K562 (cell line): Measurements from ENCODE around the gene FIG4. TPM values are rescaled to one million over a fixed set of nuclear protein-coding genes. Genes with fewer than 3 reads are reported as not detected.

Source experiments
- ATAC-seq: fragments of 200-7000 bp; cut with Tn5 transposase; 3 replicates; pipeline ENCODE4 v1.9.1; 2020; ENCODE audit warnings: moderate library complexity
- BruUV-seq: library from RNA; stranded (reverse); fragments of 400-500 nt; replicated peaks from 2 replicates; lab custom pipeline; 2021; lab: Mats Ljungman, UMichigan
- CTCF ChIA-PET: fragments of 300-600 bp; formaldehyde crosslinking; extraction: SDS; loops from one replicate; lab custom pipeline; 2021; ENCODE audit warnings: low intra/inter-chr PET ratio; lab: Yijun Ruan, JAX
- POLR2A ChIA-PET: fragments of 300-600, 350-650 bp; sonication (Branson Sonifier 250); formaldehyde crosslinking; extraction: SDS; loops from one replicate; lab custom pipeline; 2021; ENCODE audit warnings: antibody characterized with exemption, inconsistent platforms; lab: Yijun Ruan, JAX
- DNase-seq, 4 experiments: peaks; one replicate each; pipeline versions ENCODE4 v3.0.0 to v3.0.0-alpha.2; 2011 to 2018; ENCODE audit warnings: low spot score in 3 of 4, mixed read lengths in 3 of 4; ENCODE audit errors: extremely low read depth in 1 of 4
- FAIRE-seq: peaks from 2 replicates; lab custom pipeline; 2011; peaks lifted over from hg19 to GRCh38; lab: Jason Lieb, UNC
- H2AFZ ChIP-seq: 2 replicates; pipeline ENCODE4 v1.6.0; 2011; ENCODE audit warnings: low read depth, low read length, control low read depth, inconsistent platforms
- H3K27ac ChIP-seq: fragments of 200-600 bp; 3 replicates; pipeline ENCODE4 v1.8.0; 2011; ENCODE audit warnings: low read depth, mild to moderate bottlenecking, control low read depth, inconsistent platforms, low read length, moderate library complexity, mixed read lengths; ENCODE audit errors: extremely low read depth
- H3K27me3 ChIP-seq, 2 experiments: fragments of 300-600 bp in 1 of 2; 2 replicates in 1 of 2; 3 replicates in 1 of 2; pipeline versions ENCODE4 v1.6.0 to v1.8.0; 2011; ENCODE audit warnings: inconsistent platforms in 2 of 2, low read length in 2 of 2, mild to moderate bottlenecking in 1 of 2, mixed read lengths in 1 of 2, moderate library complexity in 1 of 2; ENCODE audit not compliant: control insufficient read depth in 2 of 2, insufficient read depth in 2 of 2
- H3K36me3 ChIP-seq: fragments of 300-600 bp; 3 replicates; pipeline ENCODE4 v1.8.0; 2011; ENCODE audit warnings: mild to moderate bottlenecking, low read length, inconsistent platforms; ENCODE audit not compliant: control insufficient read depth, insufficient read depth
- H3K4me1 ChIP-seq, 2 experiments: fragments of 200-600 bp in 1 of 2; replicated peaks in 1 of 2; 2 replicates in 1 of 2; 3 replicates in 1 of 2; pipeline versions ENCODE4 v1.5.1 to v1.8.0; 2011; ENCODE audit warnings: inconsistent platforms in 2 of 2, low read length in 2 of 2, mild to moderate bottlenecking in 1 of 2, mixed read lengths in 1 of 2, moderate library complexity in 1 of 2; ENCODE audit not compliant: control insufficient read depth in 2 of 2, insufficient read depth in 2 of 2
- H3K4me2 ChIP-seq: 2 replicates; pipeline ENCODE4 v1.6.1; 2011; ENCODE audit warnings: low read length, control low read depth, inconsistent platforms, mixed read lengths; ENCODE audit not compliant: insufficient read depth
- H3K4me3 ChIP-seq: fragments of 200-600 bp; sonication (generic), shearing (Covaris generic); 2 replicates; pipeline ENCODE4 v1.5.1; 2016; ENCODE audit warnings: control low read depth, inconsistent platforms
- H3K79me2 ChIP-seq: fragments of 200-600 bp; 3 replicates; pipeline ENCODE4 v1.8.0; 2011; ENCODE audit warnings: low read length, inconsistent platforms; ENCODE audit not compliant: control insufficient read depth, insufficient read depth
- H3K9ac ChIP-seq, 2 experiments: 2 replicates each; pipeline versions ENCODE4 v1.6.0 to v1.6.1; 2011; ENCODE audit warnings: low read depth in 2 of 2, low read length in 2 of 2, control low read depth in 1 of 2, inconsistent platforms in 1 of 2, mild to moderate bottlenecking in 1 of 2, mixed read lengths in 1 of 2; ENCODE audit not compliant: insufficient read depth in 1 of 2
- H3K9me1 ChIP-seq: one replicate; pipeline ENCODE4 v1.6.0; 2011; ENCODE audit warnings: inconsistent platforms, mild to moderate bottlenecking, low read length, moderate library complexity; ENCODE audit not compliant: control insufficient read depth, insufficient read depth
- H3K9me3 ChIP-seq: replicated peaks from 2 replicates; pipeline ENCODE4 v1.5.1; 2011; ENCODE audit warnings: low read depth, low read length, inconsistent platforms; ENCODE audit not compliant: control insufficient read depth, insufficient read depth
- H4K20me1 ChIP-seq: replicated peaks from 2 replicates; pipeline ENCODE4 v1.6.1; 2011; ENCODE audit warnings: low read length, inconsistent platforms, mixed read lengths; ENCODE audit not compliant: control insufficient read depth, insufficient read depth
- MAFF ChIP-seq: IDR thresholded peaks from 2 replicates; pipeline ENCODE4 v1.6.1; 2012; ENCODE audit warnings: low read length, improper control_type of control experiment
- NUFIP1 ChIP-seq: fragments of 450-650 bp; IDR thresholded peaks from 2 replicates; pipeline ENCODE4 v1.6.1; 2018; ENCODE audit not compliant: partially characterized antibody
- PHF8 ChIP-seq: fragments of 200-600 bp; sonication (generic); IDR thresholded peaks from 2 replicates; pipeline ENCODE4 v1.6.1; 2012; ENCODE audit warnings: mixed run types, mild to moderate bottlenecking, inconsistent platforms, low read length, moderate library complexity, borderline replicate concordance
- ZNF764 ChIP-seq: fragments of 250-450 bp; sonication (Bioruptor Pico); IDR thresholded peaks from 2 replicates; pipeline ENCODE4 v1.4.0; 2020; ENCODE audit warnings: low read depth, mild to moderate bottlenecking, moderate library complexity
- WGBS: fragments of 100-300 bp; shearing (Covaris generic); methylation state at CpG from one replicate; pipeline ENCODE4 v1.1.6; 2016; ENCODE audit warnings: low coverage, mixed read lengths; ENCODE audit not compliant: insufficient coverage; ENCODE audit errors: missing lambda C conversion rate; 5-methylcytosine and 5-hydroxymethylcytosine counted together
- in situ Hi-C: fragments of 300-500 bp; cut with MboI; formaldehyde crosslinking; loops from 4 replicates; pipeline ENCODE4 v1.15.0; 2018; ENCODE audit warnings: inconsistent platforms, mixed read lengths
- intact Hi-C: fragments of 100-400 bp; cut with micrococcal nuclease; formaldehyde crosslinking; loops from 2 replicates; pipeline ENCODE4 v1.14.2; 2022
- polyA plus RNA-seq, 8 experiments: library from polyadenylated mRNA; depleted of rRNA in 4 of 8; stranded (reverse) in 5 of 8; unstranded in 3 of 8; fragments of >200 nt; fragmentation: Nextera tagmentation in 2 of 8; fragmentation: Illumina TruSeq in 1 of 8; extraction: Ambion mirVana in 2 of 8; extraction: Trizol in 1 of 8; gene quantifications; 2 replicates each; pipeline versions ENCODE4 v1.2.1 to v1.2.3, GENCODE V29; 2011 to 2014; ENCODE audit warnings: inconsistent platforms in 1 of 8, missing spikeins in 1 of 8
- total RNA-seq, 7 experiments: library from RNA; depleted of rRNA in 6 of 7; stranded (reverse); fragments of >200 nt in 6 of 7; fragmentation: Illumina TruSeq in 2 of 7; extraction: Trizol in 2 of 7; gene quantifications; 2 replicates each; pipeline versions ENCODE4 v1.2.1 to v1.2.3, GENCODE V29; 2011 to 2021; ENCODE audit warnings: low replicate concordance in 1 of 7
- TF ChIP-seq, protein P1 (sequence below): IDR thresholded peaks from 3 replicates; pipeline ENCODE4 v1.6.1; 2011; ENCODE audit warnings: borderline replicate concordance, mild to moderate bottlenecking, moderate library complexity; ENCODE audit not compliant: insufficient read length; ENCODE audit errors: extremely low read depth

Gene FIG4
- total and polyA plus RNA-seq, 9 of the 15 experiments (the other 6 are each of a cell fraction or from before 2014, with no cell fraction given): 1.5 to 6.8 (median 4.3) TPM

DNA sequence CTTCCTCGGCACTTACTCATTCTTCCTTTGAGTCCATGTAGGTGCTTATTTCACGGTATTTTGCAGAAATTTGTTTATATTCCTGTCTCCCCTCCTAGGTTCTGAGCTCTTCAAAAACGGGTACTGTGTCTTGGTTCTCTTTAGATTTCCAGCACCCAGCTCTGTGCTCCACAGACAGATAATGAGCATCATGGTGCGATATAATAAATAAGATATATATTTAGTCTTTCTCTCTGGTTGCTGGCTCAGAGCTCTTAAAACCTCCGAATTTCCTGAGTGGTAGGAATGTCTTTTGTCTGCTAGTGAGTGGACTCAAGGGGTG lies 179.0 kb downstream of the FIG4 start:
- intact Hi-C loops: no loop called here
- Histone ChIP-seq H3K9me1 (no peaks in the 10 kb centered on the region), H2AFZ (no peak overlapping the region), H3K27ac (no peak overlapping the region), H3K4me1 (no peaks in the 10 kb centered on the region), H3K36me3 (no peaks in the 10 kb centered on the region), H3K9me3 (no peaks in the 10 kb centered on the region), H3K9ac (no peak overlapping the region), H3K4me3 (no peak overlapping the region), H4K20me1 (no peaks in the 10 kb centered on the region), H3K27me3 (no peaks in the 10 kb centered on the region), H3K4me2 (no peak overlapping the region), H3K79me2 (no peaks in the 10 kb centered on the region)
- CTCF ChIA-PET: no interaction called here
- POLR2A ChIA-PET: no interaction called here
- 0% methylated on average over 5 of the region's 5 CpGs for WGBS
- TF ChIP-seq NUFIP1 (no peak), PHF8 (no peak), MAFF (no peak), ZNF764 (CRISPR knock-in tag) (no peak)
- TF ChIP-seq, protein P1, sequence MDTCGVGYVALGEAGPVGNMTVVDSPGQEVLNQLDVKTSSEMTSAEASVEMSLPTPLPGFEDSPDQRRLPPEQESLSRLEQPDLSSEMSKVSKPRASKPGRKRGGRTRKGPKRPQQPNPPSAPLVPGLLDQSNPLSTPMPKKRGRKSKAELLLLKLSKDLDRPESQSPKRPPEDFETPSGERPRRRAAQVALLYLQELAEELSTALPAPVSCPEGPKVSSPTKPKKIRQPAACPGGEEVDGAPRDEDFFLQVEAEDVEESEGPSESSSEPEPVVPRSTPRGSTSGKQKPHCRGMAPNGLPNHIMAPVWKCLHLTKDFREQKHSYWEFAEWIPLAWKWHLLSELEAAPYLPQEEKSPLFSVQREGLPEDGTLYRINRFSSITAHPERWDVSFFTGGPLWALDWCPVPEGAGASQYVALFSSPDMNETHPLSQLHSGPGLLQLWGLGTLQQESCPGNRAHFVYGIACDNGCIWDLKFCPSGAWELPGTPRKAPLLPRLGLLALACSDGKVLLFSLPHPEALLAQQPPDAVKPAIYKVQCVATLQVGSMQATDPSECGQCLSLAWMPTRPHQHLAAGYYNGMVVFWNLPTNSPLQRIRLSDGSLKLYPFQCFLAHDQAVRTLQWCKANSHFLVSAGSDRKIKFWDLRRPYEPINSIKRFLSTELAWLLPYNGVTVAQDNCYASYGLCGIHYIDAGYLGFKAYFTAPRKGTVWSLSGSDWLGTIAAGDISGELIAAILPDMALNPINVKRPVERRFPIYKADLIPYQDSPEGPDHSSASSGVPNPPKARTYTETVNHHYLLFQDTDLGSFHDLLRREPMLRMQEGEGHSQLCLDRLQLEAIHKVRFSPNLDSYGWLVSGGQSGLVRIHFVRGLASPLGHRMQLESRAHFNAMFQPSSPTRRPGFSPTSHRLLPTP: no peak
- BruUV-seq: no TSS peak
- in situ Hi-C loops: no loop called here
- no peak for DNase-seq
- no peak for FAIRE-seq
- ATAC-seq: no peak
